B cell (primary cell): ENCODE data around the gene TAS2R41. TPM values are rescaled to one million over a fixed set of nuclear protein-coding genes. Genes with fewer than 3 reads are reported as not detected.

Experiments used
- ATAC-seq: fragments of 200-7000 bp; cut with Tn5 transposase; one replicate; pipeline ENCODE4 v1.10.0; 2021; ENCODE audit warnings: low read depth, mild to moderate bottlenecking, moderate number of reproducible peaks, moderate library complexity
- CTCF ChIA-PET: fragments of 350-600 bp; sonication (Branson Sonifier 250); formaldehyde crosslinking; loops from one replicate; lab custom pipeline; 2021; ENCODE audit warnings: antibody characterized with exemption, inconsistent platforms; lab: Charles Lee
- POLR2A ChIA-PET: fragments of 350-600 bp; sonication (Branson Sonifier 250); formaldehyde crosslinking; loops from one replicate; lab custom pipeline; 2021; ENCODE audit warnings: antibody characterized with exemption; lab: Charles Lee
- DNase-seq: peaks from one replicate; pipeline ENCODE4 v3.0.0; 2013
- H2AFZ ChIP-seq: 2 replicates; pipeline ENCODE4 v1.6.1; 2012; ENCODE audit warnings: mild to moderate bottlenecking, low read depth, low read length; ENCODE audit not compliant: insufficient read depth, poor library complexity, severe bottlenecking
- H3K27ac ChIP-seq, 2 donors: 1 replicate in 1 of 2; 2 replicates in 1 of 2; pipeline ENCODE4 v1.5.1; 2012 to 2013; ENCODE audit warnings: low read length in 2 of 2, mild to moderate bottlenecking in 2 of 2, moderate library complexity in 1 of 2
- H3K27me3 ChIP-seq, 4 experiments: fragments of 200-600 bp in 1 of 4; sonication (generic) in 1 of 4; replicated peaks in 1 of 4; 1 replicate in 2 of 4; 2 replicates in 2 of 4; pipeline versions ENCODE4 v1.6.1 to v1.7.0; 2013 to 2016; ENCODE audit warnings: low read length in 3 of 4, mild to moderate bottlenecking in 2 of 4, mixed read lengths in 1 of 4, moderate library complexity in 1 of 4; ENCODE audit not compliant: insufficient read depth in 4 of 4, control insufficient read depth in 3 of 4; ENCODE audit errors: control extremely low read depth in 1 of 4
- H3K36me3 ChIP-seq, 2 experiments: replicated peaks in 1 of 2; 1 replicate in 1 of 2; 2 replicates in 1 of 2; pipeline versions ENCODE4 v1.6.1 to v1.7.1; 2013; ENCODE audit warnings: low read length in 1 of 2; ENCODE audit not compliant: insufficient read depth in 2 of 2, control insufficient read depth in 1 of 2; ENCODE audit errors: control extremely low read depth in 1 of 2, extremely low read depth in 1 of 2
- H3K4me1 ChIP-seq, 2 donors: fragments of 200-600 bp in 1 of 2; sonication (generic) in 1 of 2; 1 replicate in 1 of 2; 2 replicates in 1 of 2; pipeline versions ENCODE4 v1.5.1 to v1.6.1; 2013 to 2017; ENCODE audit warnings: low read length in 2 of 2; ENCODE audit not compliant: control insufficient read depth in 2 of 2, insufficient read depth in 2 of 2
- H3K4me2 ChIP-seq: replicated peaks from 2 replicates; pipeline ENCODE3; 2012; ENCODE audit warnings: mild to moderate bottlenecking, low read depth, low read length; ENCODE audit not compliant: poor library complexity, severe bottlenecking
- H3K4me3 ChIP-seq, 5 experiments: fragments of 200-600 bp in 1 of 5; sonication (generic) in 1 of 5; 1 replicate in 3 of 5; 2 replicates in 2 of 5; pipeline versions ENCODE4 v1.5.1 to v1.7.0; 2011 to 2016; ENCODE audit warnings: low read length in 4 of 5, mild to moderate bottlenecking in 4 of 5, low read depth in 2 of 5, control low read depth in 1 of 5, moderate library complexity in 1 of 5; ENCODE audit not compliant: insufficient read depth in 1 of 5; ENCODE audit errors: control extremely low read depth in 1 of 5, extremely low read depth in 1 of 5
- H3K79me2 ChIP-seq: fragments of 200-600 bp; sonication (generic); one replicate; pipeline ENCODE4 v1.6.0; 2016; ENCODE audit warnings: low read length; ENCODE audit not compliant: control insufficient read depth, insufficient read depth
- H3K9ac ChIP-seq: fragments of 200-600 bp; sonication (generic); 2 replicates; pipeline ENCODE4 v1.6.1; 2017; ENCODE audit warnings: mild to moderate bottlenecking, low read length, moderate library complexity
- H3K9me3 ChIP-seq, 3 donors: one replicate each; pipeline versions ENCODE4 v1.6.1 to v1.7.1; 2013; ENCODE audit warnings: low read length in 2 of 3; ENCODE audit not compliant: control insufficient read depth in 2 of 3, insufficient read depth in 1 of 3; ENCODE audit errors: control extremely low read depth in 1 of 3
- H4K20me1 ChIP-seq: 2 replicates; pipeline ENCODE4 v1.6.0; 2012; ENCODE audit warnings: mild to moderate bottlenecking, low read length; ENCODE audit not compliant: insufficient read depth, control insufficient read depth, poor library complexity, severe bottlenecking
- H3K27ac Mint-ChIP-seq: one replicate; pipeline ENCODE4 v1.8.0; 2021; ENCODE audit warnings: mixed read lengths
- H3K27me3 Mint-ChIP-seq: one replicate; pipeline ENCODE4 v1.8.0; 2021; ENCODE audit warnings: mixed read lengths
- H3K4me1 Mint-ChIP-seq: one replicate; pipeline ENCODE4 v1.8.0; 2021; ENCODE audit warnings: mixed read lengths
- H3K4me3 Mint-ChIP-seq: one replicate; pipeline ENCODE4 v1.8.0; 2021; ENCODE audit warnings: mixed read lengths
- H3K9me3 Mint-ChIP-seq: one replicate; pipeline ENCODE4 v1.8.0; 2022; ENCODE audit warnings: mixed read lengths; ENCODE audit not compliant: insufficient read depth
- CTCF ChIP-seq: fragments of 200-600 bp; IDR thresholded peaks from one replicate; pipeline ENCODE4 v1.8.0; 2022; ENCODE audit warnings: antibody characterized with exemption, mild to moderate bottlenecking
- EZH2 ChIP-seq: IDR thresholded peaks from 2 replicates; pipeline ENCODE4 v1.6.1; 2012; ENCODE audit warnings: borderline replicate concordance, low read depth, mild to moderate bottlenecking, moderate library complexity, low read length; ENCODE audit not compliant: insufficient read depth, poor library complexity, severe bottlenecking
- WGBS: methylation state at CpG from one replicate; pipeline ENCODE4 v1.1.5; 2013; ENCODE audit warnings: missing lambda C conversion rate; ENCODE audit not compliant: insufficient coverage; 5-methylcytosine and 5-hydroxymethylcytosine counted together
- intact Hi-C: fragments of 100-400 bp; cut with micrococcal nuclease; formaldehyde crosslinking; loops from one replicate; pipeline ENCODE4 v1.10.0; 2022
- polyA plus RNA-seq: library from polyadenylated mRNA; depleted of rRNA; stranded (reverse); fragments of >200 nt; gene quantifications from 2 replicates; pipeline ENCODE4 v1.2.3, GENCODE V29; 2012
- total RNA-seq, 2 donors: library from RNA; stranded (reverse); fragments of 120-200 nt in 1 of 2; gene quantifications; 1 replicate in 1 of 2; 2 replicates in 1 of 2; pipeline versions ENCODE4 v1.2.3 to v1.2.4, GENCODE V29; 2013 to 2022

Gene TAS2R41
- total and polyA plus RNA-seq, 2 donors (not counting 1 experiment from before 2014, with no cell fraction given) = not detected

GRCh38 chr7:143499246-143499645 lies 21.6 kb downstream of the TAS2R41 start:
- POLR2A ChIA-PET = no interaction called here
- H3K4me1 ChIP-seq = no peaks in the 10 kb centered on the region
- TF ChIP-seq CTCF = no peak
- TF ChIP-seq EZH2 = no peak
- CTCF ChIA-PET = no interaction called here
- Mint-ChIP-seq H3K27me3 (peaks cover 24% of the 10 kb centered on the region), H3K27ac (no peak overlapping the region), H3K4me3 (no peak overlapping the region), H3K4me1 (no peaks in the 10 kb centered on the region), H3K9me3 (no peaks in the 10 kb centered on the region)
- no peak for DNase-seq
- H4K20me1 ChIP-seq = no peaks in the 10 kb centered on the region
- H2AFZ ChIP-seq = no peak overlapping the region
- no peak overlapping the region for H3K9ac ChIP-seq
- H3K4me2 ChIP-seq = no peak overlapping the region
- no peak overlapping the region for H3K4me3 ChIP-seq
- intact Hi-C loops = no loop called here
- H3K9me3 ChIP-seq = no peaks in the 10 kb centered on the region
- H3K27ac ChIP-seq = no peak overlapping the region
- 25% methylated on average over 2 of the region's 2 CpGs for WGBS
- no peak for ATAC-seq
- peaks cover 0 to 8% (median 0%) of the 10 kb centered on the region in 4 experiments for H3K27me3 ChIP-seq
- no peaks in the 10 kb centered on the region for H3K36me3 ChIP-seq
- H3K79me2 ChIP-seq = no peaks in the 10 kb centered on the region

- POLR2A ChIA-PET = no interaction called here
- no peak overlapping the region for H3K4me3 Mint-ChIP-seq
- Histone ChIP-seq H3K9ac (no peak overlapping the region), H3K27ac (no peak overlapping the region), H3K27me3 (peaks cover 0 to 8% (median 0%) of the 10 kb centered on the region in 4 experiments), H3K4me1 (no peaks in the 10 kb centered on the region), H3K36me3 (no peaks in the 10 kb centered on the region), H3K4me2 (no peak overlapping the region), H3K4me3 (no peak overlapping the region), H3K79me2 (no peaks in the 10 kb centered on the region), H2AFZ (no peak overlapping the region), H4K20me1 (no peaks in the 10 kb centered on the region), H3K9me3 (no peaks in the 10 kb centered on the region)
- TF ChIP-seq CTCF (no peak), EZH2 (no peak)
- H3K27me3 Mint-ChIP-seq = peaks cover 24% of the 10 kb centered on the region
- H3K4me1 Mint-ChIP-seq = no peaks in the 10 kb centered on the region
- no peak overlapping the region for H3K27ac Mint-ChIP-seq
- H3K9me3 Mint-ChIP-seq = no peaks in the 10 kb centered on the region
- CTCF ChIA-PET = no interaction called here
- intact Hi-C loops = no loop called here
- ATAC-seq = no peak
- DNase-seq = no peak
- 94% methylated on average over 6 of the region's 8 CpGs for WGBS
Measured at GRCh38 chr7:143499743-143500348, 22.2 kb downstream of the TAS2R41 start.
